Measurements from ENCODE around the gene MAD2L2.

The MAD2L2 gene

GRCh38 chr1:11638121-11638520 is 42.8 kb downstream of the MAD2L2 start:
- no peaks in the 10 kb centered on the region for H3K79me2 ChIP-seq (ENCODE audit: insufficient read depth, low read length)
- H3K27me3 ChIP-seq (ENCODE audit: insufficient read depth, low read length, poor library complexity, severe bottlenecking) = no peaks in the 10 kb centered on the region
- H3K9me2 ChIP-seq (replicated peaks; ENCODE audit: low read depth, low read length) = no peaks in the 10 kb centered on the region
- no peaks in the 10 kb centered on the region for H4K20me1 ChIP-seq (ENCODE audit: insufficient read depth, low read length, poor library complexity, severe bottlenecking)
- no peak overlapping the region for H3K4me3 ChIP-seq (ENCODE audit: low read length, poor library complexity, severe bottlenecking)
- no peaks in the 10 kb centered on the region for H3K9me3 ChIP-seq (ENCODE audit: insufficient read depth, low read depth, low read length)
- H3K36me3 ChIP-seq (ENCODE audit: insufficient read depth, low read length) = no peaks in the 10 kb centered on the region
- no peaks in the 10 kb centered on the region for H3F3A ChIP-seq (ENCODE audit: low read depth)
- no peak overlapping the region for H2AFZ ChIP-seq (ENCODE audit: low read length)
- TF ChIP-seq CTCF (conservative IDR thresholded peaks at IDR 0.05; ENCODE audit: low read length) = no peak
- no peak for TF ChIP-seq EZH2phosphoT487 (IDR thresholded peaks at IDR 0.05; ENCODE audit: borderline replicate concordance)
- H3K4me2 ChIP-seq (ENCODE audit: low read depth, low read length, poor library complexity, severe bottlenecking) = no peak overlapping the region
- no peak overlapping the region for H3K9ac ChIP-seq (ENCODE audit: low read depth, low read length, poor library complexity, severe bottlenecking)
- H3K4me1 ChIP-seq (ENCODE audit: insufficient read depth, low read length, poor library complexity, severe bottlenecking) = no peaks in the 10 kb centered on the region

- Histone ChIP-seq H3K4me3 (ENCODE audit: low read length, poor library complexity, severe bottlenecking) (no peak overlapping the region), H3K4me2 (ENCODE audit: low read depth, low read length, poor library complexity, severe bottlenecking) (no peak overlapping the region), H3F3A (ENCODE audit: low read depth) (no peaks in the 10 kb centered on the region), H3K36me3 (ENCODE audit: insufficient read depth, low read length) (no peaks in the 10 kb centered on the region), H3K4me1 (ENCODE audit: insufficient read depth, low read length, poor library complexity, severe bottlenecking) (no peaks in the 10 kb centered on the region), H3K79me2 (ENCODE audit: insufficient read depth, low read length) (no peaks in the 10 kb centered on the region), H3K9me2 (replicated peaks; ENCODE audit: low read depth, low read length) (no peaks in the 10 kb centered on the region), H3K9ac (ENCODE audit: low read depth, low read length, poor library complexity, severe bottlenecking) (no peak overlapping the region), H4K20me1 (ENCODE audit: insufficient read depth, low read length, poor library complexity, severe bottlenecking) (no peaks in the 10 kb centered on the region), H3K9me3 (ENCODE audit: insufficient read depth, low read depth, low read length) (no peaks in the 10 kb centered on the region), H3K27me3 (ENCODE audit: insufficient read depth, low read length, poor library complexity, severe bottlenecking) (no peaks in the 10 kb centered on the region), H2AFZ (ENCODE audit: low read length) (no peak overlapping the region)
- no peak for TF ChIP-seq CTCF (conservative IDR thresholded peaks at IDR 0.05; ENCODE audit: low read length)
- no peak for TF ChIP-seq EZH2phosphoT487 (IDR thresholded peaks at IDR 0.05; ENCODE audit: borderline replicate concordance)
Observed at GRCh38 chr1:11634365-11635192, 46.4 kb downstream of the MAD2L2 start.

GRCh38 chr1:11629184-11630016 is 51.5 kb downstream of the MAD2L2 start:
- H3K4me2 ChIP-seq (ENCODE audit: low read depth, low read length, poor library complexity, severe bottlenecking) = no peak overlapping the region
- H3K4me1 ChIP-seq (ENCODE audit: insufficient read depth, low read length, poor library complexity, severe bottlenecking) = no peaks in the 10 kb centered on the region
- TF ChIP-seq EZH2phosphoT487 (IDR thresholded peaks at IDR 0.05; ENCODE audit: borderline replicate concordance) (no peak), CTCF (conservative IDR thresholded peaks at IDR 0.05; ENCODE audit: low read length) (no peak)
- no peak overlapping the region for H2AFZ ChIP-seq (ENCODE audit: low read length)
- no peaks in the 10 kb centered on the region for H3K9me2 ChIP-seq (replicated peaks; ENCODE audit: low read depth, low read length)
- H3K9me3 ChIP-seq (ENCODE audit: insufficient read depth, low read depth, low read length) = no peaks in the 10 kb centered on the region
- H3K27me3 ChIP-seq (ENCODE audit: insufficient read depth, low read length, poor library complexity, severe bottlenecking) = no peaks in the 10 kb centered on the region
- no peaks in the 10 kb centered on the region for H4K20me1 ChIP-seq (ENCODE audit: insufficient read depth, low read length, poor library complexity, severe bottlenecking)
- no peak overlapping the region for H3K4me3 ChIP-seq (ENCODE audit: low read length, poor library complexity, severe bottlenecking)
- no peaks in the 10 kb centered on the region for H3K36me3 ChIP-seq (ENCODE audit: insufficient read depth, low read length)
- H3F3A ChIP-seq (ENCODE audit: low read depth) = no peaks in the 10 kb centered on the region
- no peaks in the 10 kb centered on the region for H3K79me2 ChIP-seq (ENCODE audit: insufficient read depth, low read length)
- no peak overlapping the region for H3K9ac ChIP-seq (ENCODE audit: low read depth, low read length, poor library complexity, severe bottlenecking)
